ENCODE measurements around the gene STK17A. TPM values are rescaled to one million over a fixed set of nuclear protein-coding genes. Genes with fewer than 3 reads are reported as not detected.

The STK17A gene
- total RNA-seq, 4 donors from 2014 or later: 16.0 to 18.5 (median 17.8) TPM

- no peak for TF ChIP-seq CTCF (IDR thresholded peaks at IDR 0.05; ENCODE audit: low read depth)
Observed at GRCh38 chr7:43619213-43620012, 36.5 kb downstream of the STK17A start.

- TF ChIP-seq CTCF (IDR thresholded peaks at IDR 0.05; ENCODE audit: low read depth): no peak
Observed at GRCh38 chr7:43621729-43622448, 39.0 kb downstream of the STK17A start.

GRCh38 chr7:43624156-43624555, 41.2 kb downstream of the STK17A start:
- no peak for TF ChIP-seq CTCF (IDR thresholded peaks at IDR 0.05; ENCODE audit: low read depth)

- no peak for TF ChIP-seq CTCF (IDR thresholded peaks at IDR 0.05; ENCODE audit: low read depth)
Observed at GRCh38 chr7:43625453-43625852, 42.5 kb downstream of the STK17A start.

- TF ChIP-seq CTCF (IDR thresholded peaks at IDR 0.05; ENCODE audit: low read depth): no peak
Observed at GRCh38 chr7:43625980-43626379, 43.1 kb downstream of the STK17A start.

- no peak for TF ChIP-seq CTCF (IDR thresholded peaks at IDR 0.05; ENCODE audit: low read depth)
Observed at GRCh38 chr7:43626695-43627094, 43.8 kb downstream of the STK17A start.

GRCh38 chr7:43628431-43628830, 45.5 kb downstream of the STK17A start:
- no peak for TF ChIP-seq CTCF (IDR thresholded peaks at IDR 0.05; ENCODE audit: low read depth)
